Fibroblast of the aortic adventitia (primary cell): ENCODE measurements around the gene PRSS1. TPM values are rescaled to one million over a fixed set of nuclear protein-coding genes. Genes with fewer than 3 reads are reported as not detected.

Experiments
- DNase-seq: peaks from one replicate; pipeline ENCODE4 v3.0.0-alpha.2; 2010; ENCODE audit warnings: low read depth
- H3K4me3 ChIP-seq: 2 replicates; pipeline ENCODE4 v1.5.1; 2011; ENCODE audit warnings: low read depth, mild to moderate bottlenecking, control low read depth, low read length, moderate library complexity
- CTCF ChIP-seq: IDR thresholded peaks from 2 replicates; pipeline ENCODE4 v1.5.1; 2011; ENCODE audit warnings: mild to moderate bottlenecking, low read length, control low read depth, inconsistent platforms; ENCODE audit not compliant: insufficient read depth
- total RNA-seq: library from RNA; depleted of rRNA; stranded (reverse); fragments of >200 nt; gene quantifications from 2 replicates; pipeline ENCODE4 v1.2.3, GENCODE V29; 2012; ENCODE audit warnings: low replicate concordance

Gene PRSS1
- total RNA-seq, 1 donor: not detected

GRCh38 chr7:142770661-142771352 lies 21.5 kb downstream of the PRSS1 start, which contains the start of gene PRSS2:
TSS of gene PRSS2 (plus strand) at chr7:142770970. CDS start at chr7:142770983, 13 bp downstream.
- TF ChIP-seq CTCF: no peak
- H3K4me3 ChIP-seq: no peak within 1 kb of the TSS
- DNase-seq: no peak

GRCh38 chr7:142771353-142771723 lies 22.1 kb downstream of the PRSS1 start:
- no peak for DNase-seq
- no peak overlapping the region for H3K4me3 ChIP-seq
- no peak for TF ChIP-seq CTCF

- no peak for DNase-seq
- H3K4me3 ChIP-seq: no peak overlapping the region
- TF ChIP-seq CTCF: no peak
Observed at GRCh38 chr7:142772051-142772450, 22.8 kb downstream of the PRSS1 start.

GRCh38 chr7:142772673-142773072 lies 23.4 kb downstream of the PRSS1 start:
- TF ChIP-seq CTCF: no peak
- no peak overlapping the region for H3K4me3 ChIP-seq
- DNase-seq: no peak

- H3K4me3 ChIP-seq: no peak overlapping the region
- no peak for TF ChIP-seq CTCF
- no peak for DNase-seq
Observed at GRCh38 chr7:142773230-142773629, 24.0 kb downstream of the PRSS1 start.

- H3K4me3 ChIP-seq: no peak overlapping the region
- no peak for TF ChIP-seq CTCF
- DNase-seq: no peak
Observed at GRCh38 chr7:142773937-142774744, 24.9 kb downstream of the PRSS1 start.
